ENCODE measurements around the gene GAP43.

Gene GAP43

GRCh38 chr3:115766587-115767482, 143.5 kb downstream of the GAP43 start:
- no peak for DNase-seq (ENCODE audit: low read depth)

DNA sequence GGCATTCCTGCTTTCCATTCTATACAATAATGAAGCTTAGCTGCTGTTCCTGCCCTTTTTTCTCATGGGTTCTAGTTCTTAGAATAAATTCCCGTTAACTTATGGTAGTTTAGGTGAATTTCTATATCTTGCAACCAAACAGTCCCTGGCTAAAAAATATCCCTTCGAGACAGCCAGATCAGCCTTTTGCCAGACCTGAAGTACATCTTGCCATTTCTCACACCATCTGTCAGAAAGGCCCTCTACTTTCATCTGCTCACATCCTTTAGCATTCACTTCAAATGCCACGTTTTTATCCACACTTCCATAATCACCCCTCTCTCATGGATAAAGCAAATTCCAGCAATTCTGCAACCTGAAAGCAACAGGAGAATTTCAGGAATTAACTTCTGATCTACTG, 145.4 kb downstream of the GAP43 start:
- DNase-seq (ENCODE audit: low read depth) = no peak
